ENCODE measurements around the gene ZNF74.
"Not testable (repeated sequence)": the region's sequence is repeated elsewhere in the genome, so short reads cannot be mapped to it uniquely, and the experiment has no call there.

The ZNF74 gene

GRCh38 chr22:20376983-20377382, 17.0 kb upstream of the ZNF74 start:
- not testable (repeated sequence) for DNase-seq

GRCh38 chr22:20378110-20378509, 15.8 kb upstream of the ZNF74 start:
- no peak for DNase-seq

- not testable (repeated sequence) for DNase-seq
Measured at GRCh38 chr22:20378684-20379083, 15.3 kb upstream of the ZNF74 start.

- no peak for DNase-seq
Measured at GRCh38 chr22:20380486-20380885, 13.5 kb upstream of the ZNF74 start.

- no peak for DNase-seq
Measured at GRCh38 chr22:20383538-20383937, 10.4 kb upstream of the ZNF74 start.

- no peak for DNase-seq
Measured at GRCh38 chr22:20384171-20384570, 9.8 kb upstream of the ZNF74 start.

GRCh38 chr22:20384865-20385264, 9.1 kb upstream of the ZNF74 start:
- DNase-seq = no peak

- no peak for DNase-seq
Measured at GRCh38 chr22:20386336-20386735, 7.6 kb upstream of the ZNF74 start.

GRCh38 chr22:20386972-20387371, 7.0 kb upstream of the ZNF74 start:
- no peak for DNase-seq

- DNase-seq = no peak
Measured at GRCh38 chr22:20388200-20388599, 5.8 kb upstream of the ZNF74 start.

GRCh38 chr22:20389288-20389687, 4.7 kb upstream of the ZNF74 start:
- no peak for DNase-seq

- DNase-seq = no peak
Measured at GRCh38 chr22:20390394-20390907, 3.5 kb upstream of the ZNF74 start.

- DNase-seq = no peak
Measured at GRCh38 chr22:20391222-20391621, 2.7 kb upstream of the ZNF74 start.

GRCh38 chr22:20392365-20392881, 1.5 kb upstream of the ZNF74 start:
- not testable (repeated sequence) for DNase-seq

- no peak for DNase-seq
Measured at GRCh38 chr22:20392983-20393704, 807 bp upstream of the ZNF74 start.

GRCh38 chr22:20395181-20395906, 1.4 kb downstream of the ZNF74 start:
- DNase-seq = no peak

GRCh38 chr22:20395907-20396287, 1.9 kb downstream of the ZNF74 start:
- no peak for DNase-seq

- DNase-seq = no peak
Measured at GRCh38 chr22:20396639-20397038, 2.7 kb downstream of the ZNF74 start.

GRCh38 chr22:20397498-20397897, 3.5 kb downstream of the ZNF74 start:
- DNase-seq = no peak

GRCh38 chr22:20398420-20398819, 4.5 kb downstream of the ZNF74 start:
- no peak for DNase-seq

- no peak for DNase-seq
Measured at GRCh38 chr22:20399866-20400605, 6.1 kb downstream of the ZNF74 start.

GRCh38 chr22:20400606-20401375, 6.8 kb downstream of the ZNF74 start:
- DNase-seq = no peak

Data from stimulated activated CD8-positive, alpha-beta memory T cell treated with anti-CD3 and anti-CD28 coated beads, Interleukin-4, amount 100 ng/mL, for 48 hours (primary cell).